HepG2 (cell line): ENCODE results near the gene ACSF3. TPM values are rescaled to one million over a fixed set of nuclear protein-coding genes. Genes with fewer than 3 reads are reported as not detected.

Experiments used
- CTCF ChIP-seq: sonication (generic); formaldehyde crosslinking; IDR thresholded peaks from 2 replicates; pipeline ENCODE4 v1.5.0; 2020; ENCODE audit warnings: mild to moderate bottlenecking, missing genetic modification reagents, moderate library complexity
- GATAD1 ChIP-seq: IDR thresholded peaks from 2 replicates; pipeline ENCODE4 v1.6.1; 2016; ENCODE audit warnings: missing genetic modification reagents, missing compliant biosample characterization
- IKZF4 ChIP-seq: sonication (generic); formaldehyde crosslinking; IDR thresholded peaks from 2 replicates; pipeline ENCODE4 v1.5.1; 2020; ENCODE audit warnings: borderline replicate concordance, mild to moderate bottlenecking, low read depth, missing genetic modification reagents; ENCODE audit errors: not compliant biosample characterization
- KLF9 ChIP-seq: IDR thresholded peaks from 2 replicates; pipeline ENCODE4 v1.6.1; 2016; ENCODE audit warnings: low read depth
- NCOA2 ChIP-seq: sonication (generic); formaldehyde crosslinking; IDR thresholded peaks from 2 replicates; pipeline ENCODE4 v1.8.0; 2022; ENCODE audit warnings: inconsistent platforms
- POLR2A ChIP-seq, 2 experiments: IDR thresholded peaks; 2 replicates each; pipeline ENCODE4 v1.6.1; 2011; ENCODE audit warnings: low read depth in 2 of 2, low read length in 2 of 2, mild to moderate bottlenecking in 1 of 2, moderate library complexity in 1 of 2; ENCODE audit not compliant: insufficient read depth in 1 of 2
- PTBP1 ChIP-seq: fragments of 200-400 bp; formaldehyde crosslinking; IDR thresholded peaks from 2 replicates; pipeline ENCODE4 v1.6.1; 2018; ENCODE audit warnings: low read length, low read depth; ENCODE audit not compliant: poor library complexity, severe bottlenecking
- SOX6 ChIP-seq, 2 experiments: fragments of 450-650 bp in 1 of 2; sonication (generic) in 1 of 2; formaldehyde crosslinking in 1 of 2; IDR thresholded peaks; 2 replicates each; pipeline versions ENCODE4 v1.4.0 to v1.6.1; 2017 to 2020; ENCODE audit warnings: antibody characterized with exemption in 1 of 2, mild to moderate bottlenecking in 1 of 2, missing genetic modification reagents in 1 of 2
- THYN1 ChIP-seq: sonication (generic); formaldehyde crosslinking; IDR thresholded peaks from 2 replicates; pipeline ENCODE4 v1.8.1; 2023; ENCODE audit warnings: low read depth, mild to moderate bottlenecking, moderate library complexity, missing genetic modification reagents, borderline replicate concordance
- ZHX2 ChIP-seq, 2 experiments: sonication (generic) in 1 of 2; formaldehyde crosslinking in 1 of 2; IDR thresholded peaks; 2 replicates each; pipeline versions ENCODE4 v1.6.1 to v1.9.0; 2014 to 2022; ENCODE audit warnings: antibody characterized with exemption in 1 of 2, borderline replicate concordance in 1 of 2, inconsistent platforms in 1 of 2, low read depth in 1 of 2, missing genetic modification reagents in 1 of 2
- ZNF567 ChIP-seq: sonication (generic); formaldehyde crosslinking; IDR thresholded peaks from 2 replicates; pipeline ENCODE4 v1.8.1; 2023; ENCODE audit warnings: mild to moderate bottlenecking, missing genetic modification reagents, borderline replicate concordance
- ZNF569 ChIP-seq: sonication (generic); formaldehyde crosslinking; IDR thresholded peaks from 2 replicates; pipeline ENCODE4 v1.5.0; 2020; ENCODE audit warnings: mild to moderate bottlenecking, missing genetic modification reagents, moderate library complexity, borderline replicate concordance
- ZNF646 ChIP-seq: sonication (generic); formaldehyde crosslinking; IDR thresholded peaks from 2 replicates; pipeline ENCODE4 v1.9.0; 2021; ENCODE audit warnings: mild to moderate bottlenecking, missing genetic modification reagents
- polyA plus RNA-seq, 8 experiments: library from polyadenylated mRNA; depleted of rRNA in 3 of 8; stranded (reverse) in 7 of 8; unstranded in 1 of 8; fragments of >200 nt; fragmentation: Illumina TruSeq in 4 of 8; extraction: Trizol in 4 of 8; gene quantifications; 2 replicates each; pipeline versions ENCODE4 v1.2.1 to v1.2.3, GENCODE V29; 2011 to 2016; ENCODE audit warnings: low read depth in 4 of 8, missing spikeins in 1 of 8, mixed read lengths in 1 of 8; ENCODE audit not compliant: insufficient read depth in 1 of 8
- total RNA-seq, 5 experiments: library from RNA; depleted of rRNA; stranded (reverse); fragments of >200 nt; fragmentation: Illumina TruSeq; extraction: Trizol; gene quantifications; 2 replicates each; pipeline ENCODE4 v1.2.3, GENCODE V29; 2016; ENCODE audit warnings: low read depth in 1 of 5

The ACSF3 gene
- total and polyA plus RNA-seq, 2 of the 13 experiments (the other 11 are each of a cell fraction or from before 2014, with no cell fraction given): 14.9 to 30.6 TPM

- no peak for TF ChIP-seq ZHX2 (IDR thresholded peaks at IDR 0.05; ENCODE audit: low read depth)
- TF ChIP-seq ZHX2 (CRISPR knock-in tag; IDR thresholded peaks at IDR 0.05; ENCODE audit: borderline replicate concordance): no peak
- no peak for TF ChIP-seq GATAD1
- TF ChIP-seq THYN1 (CRISPR knock-in tag): no peak
- no peak for TF ChIP-seq PTBP1
- TF ChIP-seq ZNF567 (CRISPR knock-in tag): no peak
- no peak for TF ChIP-seq KLF9 (CRISPR knock-in tag)
- TF ChIP-seq CTCF (CRISPR knock-in tag): peak; percentile 63
- TF ChIP-seq IKZF4 (CRISPR knock-in tag): no peak
- no peak for TF ChIP-seq ZNF569
- TF ChIP-seq SOX6 (IDR thresholded peaks at IDR 0.05): no peak
- no peak for TF ChIP-seq SOX6 (CRISPR knock-in tag; IDR thresholded peaks at IDR 0.05)
- no peak for TF ChIP-seq ZNF646 (CRISPR knock-in tag)
- no peak for TF ChIP-seq NCOA2 (CRISPR knock-in tag)
- TF ChIP-seq POLR2A (IDR thresholded peaks at IDR 0.05; ENCODE audit: insufficient read depth in 1 of 2, low read depth in 2 of 2, low read length in 2 of 2): no peak
These were observed 40.5 kb upstream of the ACSF3 start (continued) for GRCh38 chr16:89052890-89053724.
